HG03457 (cell line): ENCODE measurements around the gene HIVEP3.

Experiments used
- ATAC-seq: cut with Tn5 transposase; IDR thresholded peaks from one replicate; pipeline ENCODE4 v1.9.1; 2021; ENCODE audit warnings: moderate number of reproducible peaks; ENCODE audit not compliant: unreplicated experiment

The HIVEP3 gene

GRCh38 chr1:41735631-41736260 is 183.0 kb downstream of the HIVEP3 start:
- ATAC-seq: no peak

- ATAC-seq: no peak
Observed at GRCh38 chr1:41735139-41735538, 183.6 kb downstream of the HIVEP3 start.

- ATAC-seq: no peak
Observed at GRCh38 chr1:41734201-41734970, 184.3 kb downstream of the HIVEP3 start.

GRCh38 chr1:41733725-41734124 is 185.0 kb downstream of the HIVEP3 start:
- no peak for ATAC-seq

GRCh38 chr1:41733021-41733420 is 185.7 kb downstream of the HIVEP3 start:
- ATAC-seq: no peak

- no peak for ATAC-seq
Observed at GRCh38 chr1:41731516-41732030, 187.1 kb downstream of the HIVEP3 start.

GRCh38 chr1:41730806-41731205 is 187.9 kb downstream of the HIVEP3 start:
- ATAC-seq: no peak

GRCh38 chr1:41728403-41729202 is 190.1 kb downstream of the HIVEP3 start:
- peak; percentile 66 for ATAC-seq

- ATAC-seq: no peak
Observed at GRCh38 chr1:41727749-41728115, 191.0 kb downstream of the HIVEP3 start.

GRCh38 chr1:41726899-41727748 is 191.6 kb downstream of the HIVEP3 start:
- no peak for ATAC-seq

GRCh38 chr1:41726292-41726691 is 192.4 kb downstream of the HIVEP3 start:
- ATAC-seq: no peak

- ATAC-seq: no peak
Observed at GRCh38 chr1:41724926-41725325, 193.8 kb downstream of the HIVEP3 start.

- no peak for ATAC-seq
Observed at GRCh38 chr1:41724248-41724647, 194.5 kb downstream of the HIVEP3 start.

- no peak for ATAC-seq
Observed at GRCh38 chr1:41723786-41724185, 194.9 kb downstream of the HIVEP3 start.

- no peak for ATAC-seq
Observed at GRCh38 chr1:41722184-41722583, 196.5 kb downstream of the HIVEP3 start.

GRCh38 chr1:41720861-41721410 is 197.8 kb downstream of the HIVEP3 start:
- no peak for ATAC-seq

- ATAC-seq: no peak
Observed at GRCh38 chr1:41719590-41719989, 199.1 kb downstream of the HIVEP3 start.

- ATAC-seq: no peak
Observed at GRCh38 chr1:41719128-41719527, 199.6 kb downstream of the HIVEP3 start.

- no peak for ATAC-seq
Observed at GRCh38 chr1:41718497-41718896, 200.2 kb downstream of the HIVEP3 start.
